ENCODE data around the gene MXRA7. TPM values are rescaled to one million over a fixed set of nuclear protein-coding genes. Genes with fewer than 3 reads are reported as not detected.

The MXRA7 gene
- total RNA-seq, 4 donors from 2014 or later: 31.0 to 633 (median 52.5) TPM

- H3K4me1 ChIP-seq: peaks cover 39 to 72% (median 45%) of the 10 kb centered on the region in 4 donors
- H3K9me3 ChIP-seq: no peaks in the 10 kb centered on the region
- 4 to 11% methylated on average over 3 to 5 of the region's 5 CpGs for WGBS, 2 donors (ENCODE audit: low coverage in 1 of 2)
- no peaks in the 10 kb centered on the region for H3K27me3 ChIP-seq
- in situ Hi-C loops (cut with MboI; ENCODE audit: low pct_ligation_motif_present in 1 of 4, low pct_unique_long_range_greater_than_20kb in 1 of 4, low sequenced_read_pairs in 3 of 4) (no loop called here), intact Hi-C loops (cut with DNase I; ENCODE audit: low total_unique reads) (no loop called here)
- H3K27ac ChIP-seq: peak overlapping the region; percentile 99 to 100 (median 100)
- H3K4me3 ChIP-seq: peak overlapping the region in 3 of 4 donors; percentile 82 to 100 (median 88)
- H3K36me3 ChIP-seq: peaks cover 0 to 37% (median 9%) of the 10 kb centered on the region in 4 donors
- TF ChIP-seq POLR2AphosphoS5 (IDR thresholded peaks at IDR 0.05) (no peak), CTCF (IDR thresholded peaks at IDR 0.05) (no peak), EP300 (IDR thresholded peaks at IDR 0.05; ENCODE audit: low read depth) (no peak), POLR2A (IDR thresholded peaks at IDR 0.05) (no peak)
- no peak for DNase-seq
Observed at GRCh38 chr17:76735006-76735405, 24.2 kb upstream of the MXRA7 start.

GRCh38 chr17:76734080-76734840 lies 23.5 kb upstream of the MXRA7 start:
- peak overlapping the region; percentile 99 to 100 (median 100) for H3K27ac ChIP-seq
- no peaks in the 10 kb centered on the region for H3K27me3 ChIP-seq
- no peaks in the 10 kb centered on the region for H3K9me3 ChIP-seq
- peaks cover 0 to 37% (median 9%) of the 10 kb centered on the region in 4 donors for H3K36me3 ChIP-seq
- in situ Hi-C loops (cut with MboI; ENCODE audit: low pct_ligation_motif_present in 1 of 4, low pct_unique_long_range_greater_than_20kb in 1 of 4, low sequenced_read_pairs in 3 of 4): no loop called here
- H3K4me1 ChIP-seq: peaks cover 39 to 71% (median 43%) of the 10 kb centered on the region in 4 donors
- DNase-seq: no peak
- no peak for TF ChIP-seq POLR2A (IDR thresholded peaks at IDR 0.05)
- TF ChIP-seq POLR2AphosphoS5 (IDR thresholded peaks at IDR 0.05): no peak
- TF ChIP-seq EP300 (IDR thresholded peaks at IDR 0.05; ENCODE audit: low read depth): no peak
- TF ChIP-seq CTCF (IDR thresholded peaks at IDR 0.05): no peak
- intact Hi-C loops (cut with DNase I; ENCODE audit: low total_unique reads): no loop called here
- WGBS, 2 donors (ENCODE audit: low coverage in 1 of 2): 8 to 12% methylated on average over 8 of the region's 8 CpGs
- H3K4me3 ChIP-seq: peak overlapping the region in 3 of 4 donors; percentile 82 to 100 (median 88)

GRCh38 chr17:76733618-76733957 lies 22.8 kb upstream of the MXRA7 start:
- Histone ChIP-seq H3K4me1 (peaks cover 33 to 71% (median 42%) of the 10 kb centered on the region in 4 donors), H3K27me3 (no peaks in the 10 kb centered on the region), H3K36me3 (peaks cover 0 to 37% (median 9%) of the 10 kb centered on the region in 4 donors), H3K27ac (peak overlapping the region in 3 of 4 donors; percentile 99 to 100 (median 100)), H3K9me3 (no peaks in the 10 kb centered on the region), H3K4me3 (peak overlapping the region in 1 of 4 donors; percentile 88)
- in situ Hi-C loops (cut with MboI; ENCODE audit: low pct_ligation_motif_present in 1 of 4, low pct_unique_long_range_greater_than_20kb in 1 of 4, low sequenced_read_pairs in 3 of 4): no loop called here
- WGBS, 2 donors (ENCODE audit: low coverage in 1 of 2): 38 to 47% methylated on average over 1 of the region's 1 CpG
- no peak for DNase-seq
- intact Hi-C loops (cut with DNase I; ENCODE audit: low total_unique reads): no loop called here
- TF ChIP-seq POLR2A (IDR thresholded peaks at IDR 0.05) (no peak), CTCF (IDR thresholded peaks at IDR 0.05) (no peak), POLR2AphosphoS5 (IDR thresholded peaks at IDR 0.05) (no peak), EP300 (IDR thresholded peaks at IDR 0.05; ENCODE audit: low read depth) (no peak)

- 68 to 81% methylated on average over 2 to 3 of the region's 3 CpGs for WGBS, 2 donors (ENCODE audit: low coverage in 1 of 2)
- Histone ChIP-seq H3K36me3 (peaks cover 0 to 37% (median 9%) of the 10 kb centered on the region in 4 donors), H3K4me3 (no peak overlapping the region)
Observed at GRCh38 chr17:76732734-76733617, 22.2 kb upstream of the MXRA7 start.

More at GRCh38 chr17:76732734-76733617, 22.2 kb upstream of the MXRA7 start:
- intact Hi-C loops (cut with DNase I; ENCODE audit: low total_unique reads): no loop called here
- no peaks in the 10 kb centered on the region for H3K9me3 ChIP-seq
- in situ Hi-C loops (cut with MboI; ENCODE audit: low pct_ligation_motif_present in 1 of 4, low pct_unique_long_range_greater_than_20kb in 1 of 4, low sequenced_read_pairs in 3 of 4): no loop called here
- H3K27me3 ChIP-seq: no peaks in the 10 kb centered on the region
- H3K27ac ChIP-seq: peak overlapping the region in 2 of 4 donors; percentile 20 to 100
- H3K4me1 ChIP-seq: peaks cover 33 to 73% (median 42%) of the 10 kb centered on the region in 4 donors
- DNase-seq: no peak
- TF ChIP-seq CTCF (IDR thresholded peaks at IDR 0.05): no peak
- no peak for TF ChIP-seq EP300 (IDR thresholded peaks at IDR 0.05; ENCODE audit: low read depth)
- no peak for TF ChIP-seq POLR2A (IDR thresholded peaks at IDR 0.05)
- TF ChIP-seq POLR2AphosphoS5 (IDR thresholded peaks at IDR 0.05): no peak

Data from transverse colon (tissue), 4 donors.